Measurements from ENCODE around the gene MVB12B.
A peak's percentile ranks its signal among the peaks of the same experiment; 100 is the strongest.

MVB12B gene

DNA sequence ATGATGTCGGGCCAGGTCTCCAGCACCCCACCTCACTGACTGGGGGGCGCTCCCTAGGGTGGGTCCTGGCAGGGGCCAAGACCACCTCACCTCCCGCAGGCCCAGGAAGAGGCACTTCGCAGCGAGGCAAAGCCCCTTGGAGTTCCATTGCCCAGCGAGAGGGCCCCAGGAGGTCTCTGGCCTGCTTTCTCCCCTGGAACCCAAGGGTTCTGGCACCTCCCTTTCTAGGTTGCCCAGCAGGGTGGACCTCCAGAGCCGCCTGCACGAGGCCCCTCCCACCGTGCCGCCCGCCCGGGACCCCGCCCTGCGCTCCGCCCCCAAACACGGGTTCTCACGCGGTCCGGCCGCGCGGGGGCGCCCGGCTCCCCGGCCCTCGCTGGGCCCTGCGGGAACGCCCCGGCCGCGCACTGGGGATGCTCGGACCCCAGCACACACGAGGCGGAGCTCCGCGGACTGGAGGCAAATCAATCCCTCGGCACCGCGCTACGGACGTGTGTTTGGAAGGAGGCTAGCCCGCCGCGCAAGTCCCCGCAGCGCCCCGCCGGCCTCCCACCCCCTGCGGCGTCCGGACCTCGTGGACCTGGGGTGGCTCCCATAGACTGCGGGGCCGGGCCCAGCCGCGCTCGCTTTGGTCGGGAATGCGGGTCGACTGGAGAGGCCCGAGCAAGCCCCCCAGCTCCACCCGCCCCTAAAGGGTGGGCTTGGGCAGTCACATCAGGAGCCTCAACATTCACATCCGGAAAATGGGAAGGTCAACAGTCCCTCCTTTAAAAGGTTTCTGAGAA is 187.6 kb downstream of the MVB12B start:
- peaks cover 35% of the 10 kb centered on the region for H3K27me3 Mint-ChIP-seq
- H3K36me3 Mint-ChIP-seq: no peaks in the 10 kb centered on the region
- no peak overlapping the region for H3K4me3 Mint-ChIP-seq
- no peak overlapping the region for H3K27ac Mint-ChIP-seq
- no peaks in the 10 kb centered on the region for H3K9me3 Mint-ChIP-seq (ENCODE audit: low read depth)
- H3K4me1 Mint-ChIP-seq (ENCODE audit: low read depth): peaks cover 26% of the 10 kb centered on the region

DNA sequence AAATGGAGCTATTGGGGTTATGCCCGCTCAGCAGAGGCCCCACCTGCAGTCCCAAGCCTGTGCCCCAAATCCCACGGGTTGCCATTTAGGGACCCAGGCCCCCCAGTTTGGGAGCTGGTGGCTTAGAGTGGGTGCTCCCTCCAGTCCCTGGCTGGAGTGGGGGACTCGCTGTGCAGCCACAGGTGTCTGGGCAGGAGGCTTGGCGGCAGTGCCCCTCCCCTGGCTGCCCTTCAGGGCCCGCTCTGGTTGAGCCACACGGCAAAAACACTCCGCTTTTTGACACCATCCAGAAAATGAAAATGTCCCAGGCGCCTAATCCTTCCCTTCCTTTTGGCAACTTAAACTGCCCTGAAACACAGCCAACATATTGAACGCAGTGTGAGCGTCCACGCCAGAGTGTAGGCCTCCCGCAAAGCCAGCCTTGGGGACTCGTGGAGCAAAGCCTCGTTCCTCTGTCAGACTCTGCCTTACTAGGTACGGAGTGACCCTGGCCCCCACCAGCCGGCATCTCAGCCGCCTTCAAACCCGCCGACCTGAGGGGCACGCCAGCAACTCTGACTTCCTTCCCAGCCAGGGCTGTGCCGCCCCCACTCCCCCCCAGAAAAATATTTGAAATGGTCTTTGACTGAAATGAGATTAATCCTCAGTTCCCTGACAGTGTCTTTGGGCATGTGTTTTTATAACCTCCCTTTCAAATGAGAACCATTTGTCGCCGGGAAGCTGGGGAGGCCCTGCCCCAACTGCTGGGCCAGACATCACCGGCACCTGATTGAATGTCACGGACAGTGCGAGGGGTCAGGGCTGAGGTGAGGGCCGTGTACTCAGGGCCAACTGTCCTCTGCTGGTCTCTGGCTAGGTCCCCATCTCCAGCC is 188.6 kb downstream of the MVB12B start:
- Mint-ChIP-seq H3K9me3 (ENCODE audit: low read depth) (no peaks in the 10 kb centered on the region), H3K27me3 (peaks cover 40% of the 10 kb centered on the region), H3K36me3 (no peaks in the 10 kb centered on the region), H3K4me1 (ENCODE audit: low read depth) (peaks cover 26% of the 10 kb centered on the region), H3K4me3 (peak overlapping the region; percentile 27), H3K27ac (no peak overlapping the region)

DNA sequence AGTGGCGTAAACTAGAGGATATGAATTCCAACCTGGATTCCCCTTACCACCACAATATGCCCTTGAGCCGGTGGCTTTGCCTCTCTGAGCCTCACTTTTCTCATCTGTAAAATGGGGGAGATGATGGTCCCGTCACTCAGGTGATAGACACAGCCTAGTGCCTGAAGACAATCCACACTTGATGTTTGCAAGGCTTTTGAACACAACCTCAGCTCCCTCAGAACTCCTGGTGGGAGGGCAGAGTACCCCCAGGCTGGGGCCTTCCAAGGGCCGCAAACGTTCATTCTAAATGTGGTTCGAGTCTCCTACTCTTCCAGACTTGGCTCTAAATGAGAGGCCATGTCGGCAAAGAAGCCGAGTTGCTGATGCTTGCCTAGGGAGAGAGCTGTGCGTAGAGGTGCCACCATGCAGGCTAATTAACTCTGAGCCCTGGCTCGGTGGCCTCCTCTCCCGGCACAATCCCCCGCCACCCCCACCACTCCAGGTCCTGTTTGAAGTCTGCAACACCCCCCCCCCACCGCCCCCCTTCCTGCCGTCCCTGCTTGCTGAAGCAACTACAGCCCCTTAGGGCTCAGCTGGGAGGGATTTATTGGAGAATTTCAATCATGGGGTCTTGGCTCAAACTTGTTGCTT is 189.4 kb downstream of the MVB12B start:
- Mint-ChIP-seq H3K4me3 (no peak overlapping the region), H3K27ac (no peak overlapping the region), H3K4me1 (ENCODE audit: low read depth) (peaks cover 26% of the 10 kb centered on the region), H3K27me3 (peaks cover 40% of the 10 kb centered on the region), H3K36me3 (no peaks in the 10 kb centered on the region), H3K9me3 (ENCODE audit: low read depth) (no peaks in the 10 kb centered on the region)

GRCh38 chr9:126516561-126516935 is 189.9 kb downstream of the MVB12B start:
- Mint-ChIP-seq H3K4me1 (ENCODE audit: low read depth) (peaks cover 26% of the 10 kb centered on the region), H3K9me3 (ENCODE audit: low read depth) (no peaks in the 10 kb centered on the region), H3K27me3 (peaks cover 42% of the 10 kb centered on the region), H3K4me3 (peak overlapping the region; percentile 87), H3K27ac (no peak overlapping the region), H3K36me3 (no peaks in the 10 kb centered on the region)

- Mint-ChIP-seq H3K9me3 (ENCODE audit: low read depth) (no peaks in the 10 kb centered on the region), H3K36me3 (no peaks in the 10 kb centered on the region), H3K27me3 (peaks cover 39% of the 10 kb centered on the region), H3K4me3 (peak overlapping the region; percentile 87), H3K27ac (no peak overlapping the region), H3K4me1 (ENCODE audit: low read depth) (peaks cover 26% of the 10 kb centered on the region)
Measured at GRCh38 chr9:126516936-126517832, 190.6 kb downstream of the MVB12B start.

GRCh38 chr9:126517833-126518356 is 191.3 kb downstream of the MVB12B start:
- H3K4me1 Mint-ChIP-seq (ENCODE audit: low read depth): peaks cover 27% of the 10 kb centered on the region
- H3K36me3 Mint-ChIP-seq: no peaks in the 10 kb centered on the region
- no peak overlapping the region for H3K27ac Mint-ChIP-seq
- peaks cover 36% of the 10 kb centered on the region for H3K27me3 Mint-ChIP-seq
- H3K9me3 Mint-ChIP-seq (ENCODE audit: low read depth): no peaks in the 10 kb centered on the region
- peak overlapping the region; percentile 87 for H3K4me3 Mint-ChIP-seq

- Mint-ChIP-seq H3K27ac (no peak overlapping the region), H3K4me1 (ENCODE audit: low read depth) (peaks cover 32% of the 10 kb centered on the region), H3K36me3 (no peaks in the 10 kb centered on the region), H3K27me3 (peaks cover 32% of the 10 kb centered on the region), H3K4me3 (no peak overlapping the region), H3K9me3 (ENCODE audit: low read depth) (no peaks in the 10 kb centered on the region)
Measured at GRCh38 chr9:126518763-126519162, 192.1 kb downstream of the MVB12B start.

DNA sequence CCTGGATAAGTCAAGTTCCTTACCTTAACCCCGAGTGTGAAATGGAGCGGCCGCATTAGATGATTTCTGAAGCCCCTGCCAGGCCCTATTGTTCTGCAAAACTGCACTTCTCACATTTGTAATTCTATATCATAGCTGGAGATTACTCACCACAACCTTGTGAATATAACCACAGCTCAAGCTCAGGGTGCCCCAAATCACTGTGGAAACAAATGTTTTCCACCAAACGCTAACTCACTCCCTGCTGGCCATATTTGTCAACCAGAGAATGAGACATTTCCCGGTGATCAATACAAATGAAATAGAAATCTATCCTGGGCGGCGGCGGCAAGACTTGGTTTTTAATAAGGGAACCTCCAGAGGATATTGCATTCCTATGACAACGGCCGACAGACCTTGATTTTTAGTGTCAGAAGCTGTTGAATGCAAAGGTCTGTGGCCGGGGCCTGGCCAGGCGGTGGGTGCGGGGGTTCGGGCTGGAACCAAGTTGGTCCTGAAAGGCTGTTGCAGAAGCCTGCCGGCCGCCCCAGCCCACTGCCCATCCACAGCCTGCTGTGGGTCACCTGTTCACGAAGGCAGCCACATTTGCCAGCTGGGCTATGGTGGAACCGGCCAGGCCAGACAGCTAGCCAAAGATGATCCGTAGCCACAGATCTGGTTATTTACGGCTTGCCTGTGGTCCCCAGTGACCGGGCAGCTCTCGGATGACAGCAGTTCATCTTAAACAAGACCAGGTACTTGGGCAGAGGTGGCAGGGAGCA is 193.2 kb downstream of the MVB12B start:
- Mint-ChIP-seq H3K36me3 (no peaks in the 10 kb centered on the region), H3K9me3 (ENCODE audit: low read depth) (no peaks in the 10 kb centered on the region), H3K4me3 (no peak overlapping the region), H3K4me1 (ENCODE audit: low read depth) (peaks cover 37% of the 10 kb centered on the region), H3K27me3 (peaks cover 32% of the 10 kb centered on the region), H3K27ac (no peak overlapping the region)

DNA sequence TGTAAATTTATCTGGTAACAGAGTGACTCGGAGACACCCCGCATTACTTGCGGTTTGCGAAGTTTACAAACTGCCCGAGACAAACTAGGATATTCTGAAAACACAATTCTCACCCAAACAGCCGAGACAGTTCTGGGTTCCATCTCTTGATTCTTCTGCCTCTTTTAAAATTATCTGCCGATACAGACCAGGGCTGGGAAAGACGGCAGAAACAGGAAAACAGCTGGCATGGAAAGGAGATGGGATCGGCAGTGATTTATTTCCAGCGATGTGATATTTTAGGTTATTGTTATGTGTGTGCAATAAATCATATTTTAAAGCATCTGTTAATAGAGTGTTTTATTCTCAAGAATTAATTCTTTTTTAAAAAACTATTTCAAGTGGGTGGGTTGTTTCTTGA is 193.8 kb downstream of the MVB12B start:
- Mint-ChIP-seq H3K9me3 (ENCODE audit: low read depth) (no peaks in the 10 kb centered on the region), H3K36me3 (no peaks in the 10 kb centered on the region), H3K27ac (no peak overlapping the region), H3K27me3 (peaks cover 28% of the 10 kb centered on the region), H3K4me1 (ENCODE audit: low read depth) (peaks cover 35% of the 10 kb centered on the region), H3K4me3 (no peak overlapping the region)

GRCh38 chr9:126521089-126521488 is 194.5 kb downstream of the MVB12B start:
- Mint-ChIP-seq H3K9me3 (ENCODE audit: low read depth) (no peaks in the 10 kb centered on the region), H3K4me3 (no peak overlapping the region), H3K27ac (no peak overlapping the region), H3K4me1 (ENCODE audit: low read depth) (peaks cover 35% of the 10 kb centered on the region), H3K27me3 (peaks cover 27% of the 10 kb centered on the region), H3K36me3 (no peaks in the 10 kb centered on the region)

DNA sequence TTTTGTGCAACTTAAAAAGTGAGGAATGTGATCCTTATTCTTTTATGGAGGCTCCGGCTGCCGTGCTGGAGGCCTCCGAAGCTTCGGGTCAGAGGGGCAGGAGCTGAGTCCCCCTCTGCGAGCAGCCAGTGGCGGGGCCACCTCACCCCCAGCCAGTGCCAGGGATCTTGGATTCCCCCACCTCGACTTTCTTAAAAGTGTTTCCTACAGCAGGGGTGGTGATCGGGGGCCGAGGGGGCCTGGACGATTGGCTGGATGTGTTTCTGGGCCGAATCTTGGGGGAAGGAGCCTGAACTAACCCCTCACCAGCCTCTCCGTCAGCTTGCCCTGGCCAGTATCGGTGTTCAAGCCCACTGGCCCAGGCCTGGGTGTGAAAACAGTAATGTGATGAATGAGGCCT is 194.9 kb downstream of the MVB12B start:
- Mint-ChIP-seq H3K4me3 (no peak overlapping the region), H3K36me3 (no peaks in the 10 kb centered on the region), H3K4me1 (ENCODE audit: low read depth) (peaks cover 33% of the 10 kb centered on the region), H3K9me3 (ENCODE audit: low read depth) (no peaks in the 10 kb centered on the region), H3K27ac (no peak overlapping the region), H3K27me3 (peaks cover 24% of the 10 kb centered on the region)

GRCh38 chr9:126521976-126522590 is 195.5 kb downstream of the MVB12B start:
- Mint-ChIP-seq H3K27me3 (peaks cover 19% of the 10 kb centered on the region), H3K4me1 (ENCODE audit: low read depth) (peaks cover 27% of the 10 kb centered on the region), H3K9me3 (ENCODE audit: low read depth) (no peaks in the 10 kb centered on the region), H3K4me3 (no peak overlapping the region), H3K36me3 (no peaks in the 10 kb centered on the region), H3K27ac (no peak overlapping the region)

DNA sequence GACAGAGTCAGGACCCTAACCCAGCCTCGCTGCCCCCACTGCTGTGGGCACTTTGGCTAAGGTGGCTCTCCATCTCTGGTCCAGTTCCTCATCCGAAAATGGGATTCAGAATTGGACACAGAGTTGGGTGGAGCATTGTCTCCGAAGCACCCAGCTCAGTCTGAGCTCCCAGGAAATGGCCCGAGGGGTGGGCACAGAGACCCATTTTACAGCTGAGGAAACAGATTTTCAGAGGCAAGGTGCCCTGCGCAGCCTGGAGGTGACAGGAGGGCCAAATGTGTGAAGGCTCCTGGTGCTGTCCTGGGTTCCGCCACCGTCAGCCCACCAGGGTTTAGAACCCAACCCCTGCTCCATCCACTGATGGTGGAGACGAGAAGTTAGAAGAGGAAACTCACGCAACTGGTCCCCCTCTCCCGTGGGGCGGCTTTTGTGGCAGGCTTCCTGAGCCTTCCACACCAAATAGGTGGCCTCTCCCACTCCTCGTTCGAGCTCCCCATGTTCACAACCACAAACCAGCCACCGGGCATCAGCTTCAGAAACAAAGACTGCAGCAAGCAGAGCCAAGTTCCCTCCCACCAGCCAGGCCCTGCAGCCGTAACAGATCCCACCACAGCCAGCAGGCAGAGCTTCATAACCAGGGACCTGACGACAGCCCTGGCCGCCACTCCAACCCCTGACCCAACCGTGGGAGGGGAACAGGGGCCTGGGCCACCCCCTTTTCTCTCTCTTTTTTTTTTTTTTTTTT is 196.2 kb downstream of the MVB12B start:
- Mint-ChIP-seq H3K4me3 (no peak overlapping the region), H3K36me3 (no peaks in the 10 kb centered on the region), H3K27me3 (peaks cover 14% of the 10 kb centered on the region), H3K4me1 (ENCODE audit: low read depth) (peaks cover 20% of the 10 kb centered on the region), H3K27ac (no peak overlapping the region), H3K9me3 (ENCODE audit: low read depth) (no peaks in the 10 kb centered on the region)

Data from activated naive CD8-positive, alpha-beta T cell (primary cell).